ENCODE data around the gene DNAJC24. TPM values are rescaled to one million over a fixed set of nuclear protein-coding genes. Genes with fewer than 3 reads are reported as not detected.

Gene DNAJC24
- total and polyA plus RNA-seq, 9 of the 15 experiments (the other 6 are each of a cell fraction or from before 2014, with no cell fraction given), result 12.2 to 31.9 (median 16.9) TPM

GRCh38 chr11:31369348-31370329 is at the start of gene DNAJC24, which contains the start of gene DCDC1 (continued):
- TF ChIP-seq, protein P1, sequence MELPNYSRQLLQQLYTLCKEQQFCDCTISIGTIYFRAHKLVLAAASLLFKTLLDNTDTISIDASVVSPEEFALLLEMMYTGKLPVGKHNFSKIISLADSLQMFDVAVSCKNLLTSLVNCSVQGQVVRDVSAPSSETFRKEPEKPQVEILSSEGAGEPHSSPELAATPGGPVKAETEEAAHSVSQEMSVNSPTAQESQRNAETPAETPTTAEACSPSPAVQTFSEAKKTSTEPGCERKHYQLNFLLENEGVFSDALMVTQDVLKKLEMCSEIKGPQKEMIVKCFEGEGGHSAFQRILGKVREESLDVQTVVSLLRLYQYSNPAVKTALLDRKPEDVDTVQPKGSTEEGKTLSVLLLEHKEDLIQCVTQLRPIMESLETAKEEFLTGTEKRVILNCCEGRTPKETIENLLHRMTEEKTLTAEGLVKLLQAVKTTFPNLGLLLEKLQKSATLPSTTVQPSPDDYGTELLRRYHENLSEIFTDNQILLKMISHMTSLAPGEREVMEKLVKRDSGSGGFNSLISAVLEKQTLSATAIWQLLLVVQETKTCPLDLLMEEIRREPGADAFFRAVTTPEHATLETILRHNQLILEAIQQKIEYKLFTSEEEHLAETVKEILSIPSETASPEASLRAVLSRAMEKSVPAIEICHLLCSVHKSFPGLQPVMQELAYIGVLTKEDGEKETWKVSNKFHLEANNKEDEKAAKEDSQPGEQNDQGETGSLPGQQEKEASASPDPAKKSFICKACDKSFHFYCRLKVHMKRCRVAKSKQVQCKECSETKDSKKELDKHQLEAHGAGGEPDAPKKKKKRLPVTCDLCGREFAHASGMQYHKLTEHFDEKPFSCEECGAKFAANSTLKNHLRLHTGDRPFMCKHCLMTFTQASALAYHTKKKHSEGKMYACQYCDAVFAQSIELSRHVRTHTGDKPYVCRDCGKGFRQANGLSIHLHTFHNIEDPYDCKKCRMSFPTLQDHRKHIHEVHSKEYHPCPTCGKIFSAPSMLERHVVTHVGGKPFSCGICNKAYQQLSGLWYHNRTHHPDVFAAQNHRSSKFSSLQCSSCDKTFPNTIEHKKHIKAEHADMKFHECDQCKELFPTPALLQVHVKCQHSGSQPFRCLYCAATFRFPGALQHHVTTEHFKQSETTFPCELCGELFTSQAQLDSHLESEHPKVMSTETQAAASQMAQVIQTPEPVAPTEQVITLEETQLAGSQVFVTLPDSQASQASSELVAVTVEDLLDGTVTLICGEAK (IDR thresholded peaks at IDR 0.05), result peak; percentile 99
- TF ChIP-seq, protein P1 (CRISPR knock-in tag; IDR thresholded peaks at IDR 0.05), result no peak
- TF ChIP-seq CHD2 (IDR thresholded peaks at IDR 0.05; ENCODE audit: low read depth, low read length) (no peak), RNF2 (IDR thresholded peaks at IDR 0.05) (no peak), FOXJ2 (tag; IDR thresholded peaks at IDR 0.05) (peak; percentile 59)
- TF ChIP-seq, protein P2, sequence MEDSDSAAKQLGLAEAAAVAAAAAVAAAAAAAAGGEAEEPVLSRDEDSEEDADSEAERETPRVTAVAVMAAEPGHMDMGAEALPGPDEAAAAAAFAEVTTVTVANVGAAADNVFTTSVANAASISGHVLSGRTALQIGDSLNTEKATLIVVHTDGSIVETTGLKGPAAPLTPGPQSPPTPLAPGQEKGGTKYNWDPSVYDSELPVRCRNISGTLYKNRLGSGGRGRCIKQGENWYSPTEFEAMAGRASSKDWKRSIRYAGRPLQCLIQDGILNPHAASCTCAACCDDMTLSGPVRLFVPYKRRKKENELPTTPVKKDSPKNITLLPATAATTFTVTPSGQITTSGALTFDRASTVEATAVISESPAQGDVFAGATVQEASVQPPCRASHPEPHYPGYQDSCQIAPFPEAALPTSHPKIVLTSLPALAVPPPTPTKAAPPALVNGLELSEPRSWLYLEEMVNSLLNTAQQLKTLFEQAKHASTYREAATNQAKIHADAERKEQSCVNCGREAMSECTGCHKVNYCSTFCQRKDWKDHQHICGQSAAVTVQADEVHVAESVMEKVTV (CRISPR knock-in tag; IDR thresholded peaks at IDR 0.05), result no peak
- TF ChIP-seq, protein P3, sequence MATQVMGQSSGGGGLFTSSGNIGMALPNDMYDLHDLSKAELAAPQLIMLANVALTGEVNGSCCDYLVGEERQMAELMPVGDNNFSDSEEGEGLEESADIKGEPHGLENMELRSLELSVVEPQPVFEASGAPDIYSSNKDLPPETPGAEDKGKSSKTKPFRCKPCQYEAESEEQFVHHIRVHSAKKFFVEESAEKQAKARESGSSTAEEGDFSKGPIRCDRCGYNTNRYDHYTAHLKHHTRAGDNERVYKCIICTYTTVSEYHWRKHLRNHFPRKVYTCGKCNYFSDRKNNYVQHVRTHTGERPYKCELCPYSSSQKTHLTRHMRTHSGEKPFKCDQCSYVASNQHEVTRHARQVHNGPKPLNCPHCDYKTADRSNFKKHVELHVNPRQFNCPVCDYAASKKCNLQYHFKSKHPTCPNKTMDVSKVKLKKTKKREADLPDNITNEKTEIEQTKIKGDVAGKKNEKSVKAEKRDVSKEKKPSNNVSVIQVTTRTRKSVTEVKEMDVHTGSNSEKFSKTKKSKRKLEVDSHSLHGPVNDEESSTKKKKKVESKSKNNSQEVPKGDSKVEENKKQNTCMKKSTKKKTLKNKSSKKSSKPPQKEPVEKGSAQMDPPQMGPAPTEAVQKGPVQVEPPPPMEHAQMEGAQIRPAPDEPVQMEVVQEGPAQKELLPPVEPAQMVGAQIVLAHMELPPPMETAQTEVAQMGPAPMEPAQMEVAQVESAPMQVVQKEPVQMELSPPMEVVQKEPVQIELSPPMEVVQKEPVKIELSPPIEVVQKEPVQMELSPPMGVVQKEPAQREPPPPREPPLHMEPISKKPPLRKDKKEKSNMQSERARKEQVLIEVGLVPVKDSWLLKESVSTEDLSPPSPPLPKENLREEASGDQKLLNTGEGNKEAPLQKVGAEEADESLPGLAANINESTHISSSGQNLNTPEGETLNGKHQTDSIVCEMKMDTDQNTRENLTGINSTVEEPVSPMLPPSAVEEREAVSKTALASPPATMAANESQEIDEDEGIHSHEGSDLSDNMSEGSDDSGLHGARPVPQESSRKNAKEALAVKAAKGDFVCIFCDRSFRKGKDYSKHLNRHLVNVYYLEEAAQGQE (IDR thresholded peaks at IDR 0.05; ENCODE audit: borderline replicate concordance), result no peak
- TF ChIP-seq, protein P3 (CRISPR knock-in tag; IDR thresholded peaks at IDR 0.05; ENCODE audit: low read depth), result no peak

Measured in K562 (cell line).